IPS DF 6.9 (cell line): ENCODE data around the gene PPP2R2B.
"Not testable (repeated sequence)": the region's sequence is repeated elsewhere in the genome, so short reads cannot be mapped to it uniquely, and the experiment has no call there.

Experiments
- DNase-seq: peaks from one replicate; pipeline ENCODE4 v3.0.0-alpha.2; 2013; ENCODE audit warnings: low read depth, low spot score
- H3K27ac ChIP-seq: one replicate; pipeline ENCODE4 v1.5.1; 2013; ENCODE audit warnings: low read length, control low read depth
- H3K27me3 ChIP-seq: 2 replicates; pipeline ENCODE4 v1.6.1; 2013; ENCODE audit warnings: mild to moderate bottlenecking, low read length; ENCODE audit not compliant: control insufficient read depth, insufficient read depth
- H3K36me3 ChIP-seq: 2 replicates; pipeline ENCODE4 v1.6.1; 2013; ENCODE audit warnings: low read length; ENCODE audit not compliant: control insufficient read depth, insufficient read depth
- H3K4me1 ChIP-seq: 2 replicates; pipeline ENCODE4 v1.6.1; 2013; ENCODE audit warnings: low read length; ENCODE audit not compliant: control insufficient read depth, insufficient read depth
- H3K4me3 ChIP-seq: 2 replicates; pipeline ENCODE4 v1.5.1; 2013; ENCODE audit warnings: mild to moderate bottlenecking, low read length
- H3K9me3 ChIP-seq: 2 replicates; pipeline ENCODE4 v1.6.1; 2013; ENCODE audit warnings: low read length, inconsistent platforms; ENCODE audit not compliant: control insufficient read depth, insufficient read depth
- WGBS: extraction: QIAGEN DNeasy Blood & Tissue Kit; methylation state at CpG from one replicate; pipeline ENCODE4 v1.1.7; 2013; ENCODE audit warnings: mixed read lengths, missing lambda C conversion rate; ENCODE audit not compliant: insufficient read length, insufficient coverage; 5-methylcytosine and 5-hydroxymethylcytosine counted together

The PPP2R2B gene

DNA sequence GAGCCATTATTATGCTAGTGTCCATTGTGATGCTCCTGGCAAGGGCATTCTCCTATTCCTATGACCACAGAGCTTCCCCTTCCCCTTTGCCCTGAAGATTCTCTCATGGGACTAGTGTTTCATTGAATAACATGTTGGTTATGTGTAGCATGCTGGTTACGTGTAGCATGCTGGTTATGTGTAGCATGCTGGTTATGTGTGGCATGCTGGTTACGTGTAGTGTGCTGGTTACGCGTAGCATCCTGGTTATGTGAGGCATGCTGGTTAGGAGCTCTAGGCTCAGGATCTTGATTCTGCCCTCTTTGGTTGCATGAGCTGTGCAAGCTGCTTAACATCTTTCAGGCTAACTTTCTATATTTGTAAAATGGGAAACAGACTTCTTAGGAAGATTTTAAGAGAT, 316.1 kb downstream of the PPP2R2B start:
- Histone ChIP-seq H3K4me1 (peaks cover 2% of the 10 kb centered on the region; the same call in 1 of the 2 replicates), H3K9me3 (no peaks in the 10 kb centered on the region), H3K36me3 (no peaks in the 10 kb centered on the region), H3K4me3 (no peak overlapping the region), H3K27ac (no peak overlapping the region), H3K27me3 (no peaks in the 10 kb centered on the region)
- no CpG with 5 or more reads among the region's 4 CpGs for WGBS
- DNase-seq, result no peak

DNA sequence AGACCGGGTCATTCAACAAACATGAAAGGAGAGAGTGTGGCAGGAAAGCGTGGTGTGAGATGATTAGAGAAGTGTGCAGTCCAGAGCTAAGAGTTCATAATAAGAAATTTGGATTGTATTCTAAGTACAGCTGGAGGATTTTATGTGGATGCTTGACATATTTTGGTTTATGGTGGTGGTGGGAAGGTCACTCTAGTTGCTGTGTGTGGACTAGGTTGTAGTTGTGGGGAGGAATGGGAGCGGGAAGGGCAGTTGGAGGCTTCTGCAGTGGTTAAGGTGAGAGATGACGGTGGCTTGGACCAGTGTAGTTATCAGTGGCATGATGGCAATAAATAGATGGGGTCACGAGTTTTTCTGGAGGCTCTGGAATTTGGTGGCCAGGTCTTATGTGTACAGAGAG, 316.8 kb downstream of the PPP2R2B start:
- WGBS, result no CpG with 5 or more reads among the region's 5 CpGs
- no peak overlapping the region for H3K27ac ChIP-seq
- DNase-seq, result no peak
- no peaks in the 10 kb centered on the region for H3K36me3 ChIP-seq
- no peaks in the 10 kb centered on the region for H3K9me3 ChIP-seq
- peaks cover 2% of the 10 kb centered on the region; the same call in 1 of the 2 replicates for H3K4me1 ChIP-seq
- H3K27me3 ChIP-seq, result no peaks in the 10 kb centered on the region
- H3K4me3 ChIP-seq, result no peak overlapping the region

DNA sequence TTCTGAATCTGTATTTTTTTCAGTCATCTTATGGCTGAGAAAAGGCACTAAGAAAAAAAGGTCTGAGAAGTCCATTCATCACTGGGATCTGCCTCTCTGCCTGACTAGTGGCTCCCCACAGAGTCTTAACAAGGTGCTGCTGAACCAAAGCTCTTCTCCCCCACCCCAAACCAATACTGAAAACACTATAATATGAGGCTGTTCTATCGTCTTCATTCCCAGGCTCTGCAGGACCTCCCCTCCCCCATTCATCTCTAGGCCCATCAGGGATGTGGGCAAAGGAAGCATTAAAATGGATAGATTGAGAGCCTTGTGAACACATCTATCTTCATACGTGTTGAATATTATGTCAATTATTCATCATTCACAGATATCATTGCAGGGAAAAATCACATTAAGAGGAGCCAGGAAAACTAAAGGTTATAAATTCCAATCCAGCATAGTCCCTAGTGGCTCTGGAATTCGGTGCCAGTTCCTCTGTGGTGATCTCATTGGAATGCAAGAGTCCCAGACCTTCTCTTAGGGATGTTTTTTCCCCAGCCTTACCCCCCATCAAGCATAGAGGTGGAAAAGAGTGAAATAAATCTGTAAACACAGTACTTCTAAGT, 318.2 kb downstream of the PPP2R2B start:
- Histone ChIP-seq H3K9me3 (no peaks in the 10 kb centered on the region), H3K36me3 (no peaks in the 10 kb centered on the region), H3K4me3 (no peak overlapping the region), H3K27me3 (no peaks in the 10 kb centered on the region), H3K4me1 (peaks cover 2% of the 10 kb centered on the region; the same call in 1 of the 2 replicates), H3K27ac (no peak overlapping the region)
- no CpG with 5 or more reads among the region's 3 CpGs for WGBS
- DNase-seq, result no peak

DNA sequence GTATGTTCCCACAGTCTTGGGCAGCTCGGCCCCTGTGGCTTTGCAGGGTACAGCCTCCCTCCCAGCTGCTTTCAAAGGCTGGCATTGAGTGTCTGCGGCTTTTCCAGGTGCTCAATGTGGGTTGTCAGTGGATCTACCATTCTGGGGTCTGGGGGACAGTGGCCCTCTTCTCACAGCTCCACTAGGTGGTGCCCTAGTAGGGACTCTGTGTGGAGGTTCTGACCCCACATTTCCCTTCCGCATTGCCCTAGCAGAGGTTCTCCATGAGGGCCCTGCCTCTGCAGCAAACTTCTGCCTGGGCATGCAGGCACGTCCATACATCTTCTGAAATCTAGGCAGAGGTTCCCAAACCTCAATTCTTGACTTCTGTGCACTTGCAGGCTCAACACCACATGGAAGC, 321.7 kb downstream of the PPP2R2B start:
- not testable (repeated sequence) for H3K9me3 ChIP-seq, H3K4me1 ChIP-seq, H3K36me3 ChIP-seq, H3K4me3 ChIP-seq, H3K27ac ChIP-seq, H3K27me3 ChIP-seq, DNase-seq
- WGBS, result no CpG with 5 or more reads among the region's 4 CpGs

DNA sequence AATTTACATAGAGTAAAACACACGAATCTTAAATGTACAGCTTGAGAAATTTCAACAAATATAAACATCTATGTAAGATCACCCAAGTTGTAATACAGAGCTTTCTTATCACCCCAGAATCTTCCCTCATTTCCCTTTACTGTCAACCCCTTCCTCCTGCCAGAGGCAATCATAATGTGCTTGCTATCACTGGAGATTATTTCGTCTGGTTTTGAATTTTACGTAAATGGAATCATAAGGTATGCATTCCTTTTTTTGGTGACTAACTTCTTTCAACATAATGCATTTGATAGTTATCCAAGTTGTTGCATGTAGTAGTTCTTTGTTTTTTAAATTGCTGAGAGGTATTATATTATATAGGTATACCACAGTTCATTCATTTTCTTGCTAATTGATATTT, 325.1 kb downstream of the PPP2R2B start:
- Histone ChIP-seq H3K4me3 (no peak overlapping the region), H3K4me1 (no peaks in the 10 kb centered on the region), H3K36me3 (no peaks in the 10 kb centered on the region), H3K9me3 (no peaks in the 10 kb centered on the region), H3K27me3 (no peaks in the 10 kb centered on the region), H3K27ac (no peak overlapping the region)
- no peak for DNase-seq
- no CpG with 5 or more reads among the region's 3 CpGs for WGBS

DNA sequence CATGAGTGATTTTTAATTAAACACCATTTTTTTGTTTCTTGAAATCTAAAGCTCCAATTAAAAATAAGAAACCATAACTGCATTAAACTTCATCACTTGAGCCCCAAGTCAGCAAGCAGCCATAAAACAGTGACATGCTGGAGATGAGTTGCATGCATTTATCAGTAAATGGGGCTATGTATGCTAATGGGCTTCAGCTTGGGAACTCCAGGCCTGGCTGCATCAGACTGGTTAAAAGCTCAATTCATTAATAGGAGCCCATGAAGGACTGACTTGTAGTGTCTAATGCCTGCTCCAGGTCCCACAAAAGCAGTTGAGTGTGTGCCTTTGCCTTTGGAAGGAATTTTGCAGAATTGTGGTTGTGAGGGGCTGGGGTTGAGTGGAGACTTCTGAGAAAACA, 328.9 kb downstream of the PPP2R2B start:
- no peaks in the 10 kb centered on the region for H3K9me3 ChIP-seq
- DNase-seq, result no peak
- H3K4me1 ChIP-seq, result no peaks in the 10 kb centered on the region
- no peak overlapping the region for H3K27ac ChIP-seq
- H3K27me3 ChIP-seq, result no peaks in the 10 kb centered on the region
- H3K36me3 ChIP-seq, result no peaks in the 10 kb centered on the region
- H3K4me3 ChIP-seq, result no peak overlapping the region

DNA sequence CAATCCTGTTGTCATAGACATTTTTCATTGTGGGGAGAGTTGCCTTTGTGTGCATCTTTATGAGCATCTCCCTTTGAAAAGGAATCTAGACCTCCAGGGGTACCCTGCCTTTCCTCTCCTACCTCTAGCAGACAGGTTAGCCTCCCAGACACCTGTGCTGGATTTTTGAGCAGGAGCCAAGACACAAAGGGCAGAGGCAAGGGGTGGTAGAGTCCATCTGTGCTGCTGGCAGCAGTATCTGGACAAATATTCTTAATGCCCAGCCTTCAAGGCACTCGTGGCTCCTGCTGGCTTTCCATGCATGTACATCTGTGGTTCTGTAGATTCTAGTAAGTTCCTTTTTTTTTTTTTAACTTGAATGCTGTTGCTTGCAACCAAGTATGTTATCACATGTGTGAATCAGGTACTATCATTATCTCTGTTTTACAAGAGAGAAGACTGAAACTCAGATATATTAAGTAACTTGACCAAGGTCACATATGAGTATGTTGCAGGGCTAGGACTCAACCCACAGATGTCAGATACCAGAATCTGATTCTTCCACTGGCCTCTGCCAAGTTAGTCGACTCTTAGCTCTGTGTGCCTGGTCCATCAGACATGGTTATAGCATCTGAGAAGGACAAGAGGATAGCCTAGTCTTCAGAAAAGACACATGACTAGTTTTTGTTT, 329.6 kb downstream of the PPP2R2B start:
- no peak for DNase-seq
- WGBS, result no CpG with 5 or more reads among the region's 2 CpGs
- Histone ChIP-seq H3K4me1 (no peaks in the 10 kb centered on the region), H3K27me3 (no peaks in the 10 kb centered on the region), H3K27ac (no peak overlapping the region), H3K36me3 (no peaks in the 10 kb centered on the region), H3K9me3 (no peaks in the 10 kb centered on the region), H3K4me3 (no peak overlapping the region)

DNA sequence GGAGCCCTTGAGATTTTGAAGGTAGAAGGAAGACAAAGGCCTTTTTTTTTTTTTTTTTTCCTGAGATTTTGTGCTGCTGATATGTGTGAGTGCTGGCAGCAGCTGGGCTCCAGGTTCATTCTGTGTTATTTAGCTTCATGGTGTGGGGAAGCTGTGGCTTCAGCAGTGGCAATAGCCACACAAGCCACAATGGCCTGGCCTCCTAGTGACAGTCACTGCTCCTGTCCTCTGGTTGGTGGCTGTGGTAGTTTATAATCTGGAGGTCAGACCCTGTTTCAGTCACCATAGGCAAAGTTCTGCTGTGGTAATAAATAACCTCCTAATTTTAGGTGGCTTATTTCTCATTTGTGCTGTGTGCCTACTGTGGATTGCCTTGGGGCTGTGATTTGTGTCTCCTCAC, 334.3 kb downstream of the PPP2R2B start:
- no peaks in the 10 kb centered on the region for H3K9me3 ChIP-seq
- H3K27ac ChIP-seq, result no peak overlapping the region
- no peaks in the 10 kb centered on the region for H3K4me1 ChIP-seq
- H3K4me3 ChIP-seq, result no peak overlapping the region
- no peaks in the 10 kb centered on the region for H3K36me3 ChIP-seq
- H3K27me3 ChIP-seq, result no peaks in the 10 kb centered on the region
- DNase-seq, result no peak

DNA sequence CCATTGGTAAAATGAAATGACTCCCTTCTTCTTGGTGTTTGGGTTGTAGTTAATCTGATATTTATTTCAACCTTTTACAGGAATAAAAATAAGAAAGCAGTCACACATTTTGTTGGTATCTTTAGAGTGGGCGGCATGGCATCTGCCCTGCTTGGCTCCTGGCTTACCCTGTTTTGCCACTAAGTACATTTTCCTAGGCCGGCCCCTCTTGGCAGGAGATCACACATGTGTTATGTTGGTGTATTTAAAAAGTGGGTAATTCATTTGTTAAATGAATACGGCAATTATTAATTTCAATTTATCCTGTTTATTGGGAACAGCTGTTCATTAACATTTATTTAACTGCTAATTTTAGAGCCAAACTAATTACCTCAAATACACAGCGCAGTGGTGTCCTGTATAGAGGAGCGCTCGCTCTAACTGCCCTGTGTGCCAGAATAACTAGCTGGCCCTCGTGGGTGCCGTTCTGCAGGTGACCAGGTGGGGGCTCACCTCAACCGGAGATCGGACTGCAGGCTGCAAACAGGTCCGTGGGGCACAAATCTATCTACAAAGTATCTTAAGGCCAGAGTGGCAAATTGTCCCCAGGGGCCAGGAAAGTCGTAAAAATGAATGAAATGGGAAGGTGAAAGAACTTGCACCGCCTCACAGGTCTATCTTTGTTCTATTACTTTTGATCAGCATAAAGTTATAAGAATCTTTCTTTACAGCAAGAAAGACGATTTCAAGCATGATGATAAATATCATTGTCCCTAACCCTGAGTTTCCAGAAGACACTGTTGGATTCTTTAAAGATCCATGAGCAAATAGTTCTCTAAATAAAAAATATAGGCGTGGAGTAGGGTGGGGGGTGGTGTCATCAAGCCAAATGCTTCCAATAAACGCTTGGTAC, 336.4 kb downstream of the PPP2R2B start:
- peak; percentile 64 for DNase-seq

DNA sequence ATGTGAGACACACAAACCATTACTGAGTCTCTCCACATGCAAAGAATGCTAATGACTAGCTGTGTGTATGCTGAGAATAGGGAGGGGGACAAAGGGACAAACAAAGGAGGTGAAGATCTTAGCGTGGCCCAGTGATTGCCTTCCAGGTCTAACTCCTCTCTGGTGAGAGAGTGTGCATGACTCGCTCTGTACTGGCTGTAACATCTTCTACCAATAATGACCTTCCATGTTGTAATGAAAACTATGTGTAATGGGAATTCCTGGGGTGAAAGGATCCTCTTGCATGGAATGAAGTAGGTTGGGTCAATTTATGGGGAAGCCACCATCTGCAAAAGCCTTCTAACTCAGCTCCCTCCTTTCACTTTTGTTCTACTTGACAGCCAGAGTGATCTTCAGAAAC, 338.1 kb downstream of the PPP2R2B start:
- H3K9me3 ChIP-seq, result no peaks in the 10 kb centered on the region
- no CpG with 5 or more reads among the region's 2 CpGs for WGBS
- DNase-seq, result no peak
- H3K4me3 ChIP-seq, result no peak overlapping the region
- no peaks in the 10 kb centered on the region for H3K4me1 ChIP-seq
- no peaks in the 10 kb centered on the region for H3K36me3 ChIP-seq
- no peak overlapping the region for H3K27ac ChIP-seq
- no peaks in the 10 kb centered on the region for H3K27me3 ChIP-seq

More for the DNA sequence above, 336.4 kb downstream of the PPP2R2B start:
- no peaks in the 10 kb centered on the region for H3K36me3 ChIP-seq
- no peaks in the 10 kb centered on the region for H3K4me1 ChIP-seq
- WGBS, result no CpG with 5 or more reads among the region's 16 CpGs
- H3K27ac ChIP-seq, result no peak overlapping the region
- H3K4me3 ChIP-seq, result no peak overlapping the region
- no peaks in the 10 kb centered on the region for H3K9me3 ChIP-seq
- H3K27me3 ChIP-seq, result no peaks in the 10 kb centered on the region
